NCI-H1417 (cell line): ENCODE measurements around the gene C10orf71.
A peak's percentile ranks its signal among the peaks of the same experiment; 100 is the strongest.

Experiments
- DNase-seq, 3 experiments: peaks; one replicate each; lab custom pipeline; 2025; lab: John Stamatoyannopoulos, UW

C10orf71 gene, protein sequence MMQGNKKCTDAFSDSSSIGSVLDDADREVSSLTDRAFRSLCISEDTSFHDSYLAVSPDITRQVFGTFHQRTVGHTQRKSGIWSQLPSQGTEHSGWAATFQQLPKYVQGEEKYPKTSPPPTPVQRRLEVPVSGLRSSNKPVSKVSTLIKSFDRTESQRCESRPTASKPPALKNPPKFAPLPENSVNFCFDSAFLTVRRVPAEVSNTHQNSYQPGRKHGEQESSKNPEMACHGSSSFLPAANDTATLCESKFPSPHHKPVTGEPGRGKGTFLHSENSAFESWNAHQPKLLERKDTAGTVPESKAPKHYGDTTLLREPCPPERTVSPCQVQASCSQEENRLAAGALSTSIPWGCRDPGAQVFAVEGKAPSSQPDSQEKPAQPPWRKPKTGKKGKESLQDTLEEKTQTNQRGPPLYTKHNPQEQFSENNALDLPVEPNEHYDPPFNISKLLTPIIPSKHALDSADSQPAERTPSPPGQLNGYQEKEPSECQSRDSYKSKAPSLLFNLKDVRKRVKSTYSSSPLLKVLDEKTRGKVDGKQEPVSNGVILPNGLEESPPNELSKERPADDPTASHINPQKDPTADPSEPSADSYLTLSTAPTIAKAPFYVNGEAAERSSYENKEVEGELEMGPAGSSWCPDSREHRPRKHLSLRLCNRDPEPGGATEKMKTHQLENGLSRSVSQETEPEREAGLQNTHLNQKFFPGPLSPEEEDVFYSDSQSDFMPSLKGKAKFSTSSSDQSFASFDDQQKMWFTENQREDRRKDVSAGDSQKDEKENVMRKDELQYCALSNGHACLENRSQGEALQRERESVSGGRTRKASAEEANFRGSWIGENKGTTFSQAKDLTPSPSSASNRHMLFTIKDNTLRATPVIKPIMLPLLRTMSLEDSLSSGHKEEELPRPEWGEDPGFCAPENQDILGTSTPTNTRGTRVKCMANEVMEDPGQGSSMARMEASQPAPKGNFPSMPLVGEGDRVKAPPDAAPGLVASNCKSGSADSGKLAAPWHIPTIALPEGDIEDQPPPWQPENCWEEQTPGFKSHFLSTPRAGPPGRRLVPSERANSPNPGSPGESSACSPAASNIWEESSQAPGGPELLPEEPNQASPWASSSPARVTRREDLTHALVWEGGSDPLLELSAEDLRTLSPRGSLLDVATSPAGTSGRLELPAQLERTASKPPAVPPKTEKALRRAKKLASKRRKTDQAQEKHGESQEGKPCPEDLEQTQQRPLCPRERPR (N-terminal part only)

DNA sequence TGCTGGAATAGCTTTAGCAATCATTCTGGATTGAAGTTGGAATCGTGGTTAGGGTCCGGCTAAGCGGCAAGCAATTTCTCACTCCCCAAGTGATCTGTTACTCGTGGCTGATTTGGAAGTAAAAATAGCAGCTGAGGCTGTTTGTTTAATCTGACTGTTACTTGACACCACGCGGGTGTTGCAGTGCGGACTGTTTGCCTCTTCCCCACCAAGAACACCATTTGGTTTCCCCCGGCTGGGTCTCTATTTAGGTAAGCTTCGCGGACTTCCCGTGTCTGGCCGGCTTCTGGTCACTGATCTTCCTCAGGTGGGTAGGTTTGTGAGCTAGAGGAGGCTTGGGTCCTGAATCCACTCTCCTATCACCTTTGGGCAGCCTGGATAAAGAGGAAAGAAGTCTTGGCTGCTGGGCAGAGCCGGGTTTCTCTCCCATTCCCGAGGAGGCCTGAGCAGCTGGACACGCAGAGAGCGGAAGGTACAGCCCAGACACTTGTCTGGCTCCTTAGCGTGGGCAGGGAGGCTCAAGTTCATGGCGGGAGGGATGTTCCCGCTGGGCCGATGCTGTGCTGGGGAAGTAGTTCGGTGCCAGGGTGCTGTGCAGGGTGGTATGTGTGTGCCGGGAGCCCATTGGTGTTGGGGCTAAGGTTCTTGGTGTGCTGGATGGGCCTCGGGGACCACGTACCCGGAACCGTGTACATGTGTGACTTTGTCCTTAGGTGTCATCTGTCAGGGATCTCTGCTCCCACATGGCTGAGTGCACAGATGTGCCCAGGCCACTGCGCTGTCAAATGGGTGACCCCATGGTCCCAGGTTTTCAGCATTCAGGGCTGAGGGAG lies at the start of gene C10orf71:
C10orf71 (plus strand) TSS at position 188 of the 833 bp plus-strand sequence. CDS start 23,376 bp downstream, outside the sequence.
- DNase-seq: peak in 2 of 3 experiments; percentile 4 to 21

DNA sequence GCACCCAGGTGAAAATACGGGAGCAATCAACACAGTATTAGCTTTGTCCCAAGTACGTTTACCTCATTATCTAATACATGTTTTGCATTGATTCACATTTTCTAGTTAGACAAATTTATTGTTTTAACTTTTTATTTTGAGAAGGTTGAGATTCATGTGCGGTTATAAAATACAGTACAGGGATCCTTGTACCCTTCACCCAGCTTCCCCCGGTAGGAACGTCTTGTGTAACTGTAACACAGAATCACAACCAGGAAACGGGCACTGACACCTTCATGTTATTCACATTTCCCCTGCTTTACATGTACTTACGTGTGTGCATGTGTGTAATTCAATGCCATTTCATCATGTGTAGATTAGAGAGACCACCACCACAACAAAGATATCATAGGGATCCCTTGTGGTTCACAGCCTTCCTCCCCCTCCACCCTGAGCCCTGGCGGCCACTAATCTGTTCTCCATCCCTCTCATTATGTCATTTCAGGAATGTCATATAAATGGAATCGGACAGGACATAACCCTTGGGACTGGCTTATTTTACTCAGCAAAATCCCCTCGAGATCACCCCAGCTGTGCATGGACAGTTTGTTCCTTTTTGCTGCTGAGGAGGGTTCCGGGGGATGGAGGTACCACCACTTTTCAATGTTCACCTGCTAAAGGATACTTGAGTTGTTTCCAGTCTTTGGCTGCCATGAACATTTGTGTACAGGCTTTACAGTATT lies 46.5 kb upstream of the C10orf71 start:
- DNase-seq: no peak

DNA sequence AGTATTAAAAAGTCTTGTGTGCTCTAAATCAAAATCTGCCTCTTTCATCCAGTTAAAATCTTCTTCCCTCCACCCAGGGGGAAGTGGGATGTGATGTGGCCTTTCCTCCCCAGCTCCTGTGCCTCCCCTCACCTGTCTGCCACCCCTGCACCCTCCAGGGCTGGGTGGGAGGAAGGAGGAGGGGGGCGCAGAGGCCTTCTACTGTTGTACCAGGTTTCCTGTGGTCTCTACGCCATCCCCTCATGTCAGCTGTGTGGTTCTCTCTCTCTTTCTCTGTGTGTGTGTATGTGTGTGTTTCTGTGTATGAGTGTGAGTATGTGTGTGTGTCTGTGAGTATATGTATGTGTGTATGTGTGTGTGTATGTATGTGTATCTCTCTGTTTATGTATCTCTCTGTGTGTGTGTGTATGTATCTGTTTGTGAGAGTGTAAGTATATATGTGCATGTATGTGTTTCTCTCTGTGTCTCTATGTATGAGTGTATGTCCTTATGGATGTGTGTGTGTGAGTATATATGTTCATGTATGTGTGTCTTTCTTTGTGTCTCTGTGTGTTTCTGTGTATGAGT lies 45.5 kb upstream of the C10orf71 start:
- no peak for DNase-seq

DNA sequence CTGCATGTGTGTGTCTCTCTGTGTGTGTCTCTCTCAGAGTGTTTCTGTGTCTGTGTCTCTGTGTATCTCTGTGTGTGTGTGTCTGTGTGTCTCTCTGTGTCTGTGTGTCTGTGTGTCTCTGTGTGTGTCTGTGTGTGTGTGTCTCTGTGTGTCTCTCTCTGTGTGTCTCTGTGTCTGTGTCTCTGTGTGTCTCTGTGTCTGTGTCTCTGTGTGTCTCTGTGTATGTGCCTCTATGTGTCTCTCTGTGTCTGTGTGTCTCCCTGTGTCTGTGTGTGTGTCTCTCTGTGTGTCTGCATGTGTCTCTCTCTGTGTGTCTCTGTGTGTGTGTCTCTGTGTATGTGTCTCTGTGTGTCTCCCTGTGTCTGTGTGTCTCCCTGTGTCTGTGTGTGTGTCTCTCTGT lies 44.8 kb upstream of the C10orf71 start:
- DNase-seq: no peak

DNA sequence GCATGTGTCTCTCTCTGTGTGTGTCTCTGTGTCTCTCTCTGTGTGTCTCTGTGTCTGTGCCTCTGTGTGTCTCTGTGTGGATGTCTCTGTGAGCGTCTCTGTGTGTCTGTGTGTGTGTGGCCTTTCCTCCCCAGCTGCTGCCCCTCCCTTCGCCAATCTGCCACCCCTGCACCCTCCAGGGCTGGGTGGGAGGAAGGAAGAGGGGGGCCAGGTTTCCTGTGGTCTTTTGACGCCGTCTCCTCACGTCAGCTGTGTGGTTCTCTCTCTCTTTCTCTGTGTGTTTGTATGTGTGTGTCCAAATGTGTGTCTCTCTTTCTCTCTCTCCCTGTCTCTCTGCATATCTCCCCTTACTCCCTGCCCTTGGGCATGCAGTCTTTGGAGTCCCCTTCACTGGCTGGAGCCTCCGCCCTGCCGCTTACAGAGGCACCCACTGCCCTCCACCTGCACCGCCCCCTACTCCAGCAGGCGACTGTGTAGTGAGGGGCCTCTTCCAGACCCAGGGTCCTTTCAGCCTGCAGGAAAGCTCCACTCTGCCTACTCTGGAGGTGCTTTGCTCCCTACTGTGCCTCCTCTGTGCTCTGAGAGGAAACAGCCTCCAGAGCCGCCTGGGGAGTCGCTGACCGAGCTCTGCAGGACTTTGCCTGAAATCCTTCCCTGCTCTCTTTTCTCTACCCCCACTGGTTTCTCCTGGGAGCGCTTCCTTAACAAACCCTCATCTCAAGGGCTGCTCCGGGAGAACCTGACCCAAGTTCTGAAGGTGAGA lies 44.2 kb upstream of the C10orf71 start:
- DNase-seq: no peak

DNA sequence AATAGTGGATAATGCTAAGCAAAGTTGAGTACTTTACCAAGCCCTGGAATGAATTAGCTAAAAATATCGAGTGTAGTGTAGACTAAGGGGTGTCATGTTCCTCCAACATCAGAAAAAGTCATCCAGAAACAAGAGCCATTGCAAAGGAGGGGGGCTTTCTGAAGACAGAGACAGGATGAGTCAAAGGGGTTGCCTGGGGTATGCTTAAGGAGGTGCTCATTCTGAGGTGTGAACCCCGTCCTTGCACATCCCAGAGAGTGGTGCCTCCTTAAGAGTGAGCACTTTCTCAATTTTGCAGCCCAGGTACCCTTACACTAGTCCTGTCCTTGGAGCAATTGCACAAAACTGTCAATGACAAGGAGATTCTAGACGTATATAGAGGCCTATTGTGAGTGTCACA lies 43.1 kb upstream of the C10orf71 start:
- DNase-seq: no peak

DNA sequence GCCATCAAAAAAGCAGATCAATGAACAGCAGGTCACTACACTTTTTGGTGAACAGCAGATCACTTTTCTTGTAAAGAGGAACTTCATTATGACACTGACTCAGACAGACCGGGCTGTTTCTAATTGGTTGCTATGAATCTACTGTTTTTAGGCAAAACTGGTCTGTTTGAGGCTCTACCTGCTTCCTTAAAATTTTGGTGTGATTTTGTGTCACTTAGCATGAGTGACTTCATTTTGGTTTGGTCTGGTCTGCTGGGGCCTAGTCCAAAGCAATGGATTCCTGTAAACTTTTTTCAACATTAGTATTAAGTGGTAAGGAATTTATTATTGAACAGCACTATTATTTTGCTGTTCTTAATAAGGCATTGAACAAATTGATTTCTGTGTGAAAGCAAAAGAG lies 41.8 kb upstream of the C10orf71 start:
- no peak for DNase-seq

DNA sequence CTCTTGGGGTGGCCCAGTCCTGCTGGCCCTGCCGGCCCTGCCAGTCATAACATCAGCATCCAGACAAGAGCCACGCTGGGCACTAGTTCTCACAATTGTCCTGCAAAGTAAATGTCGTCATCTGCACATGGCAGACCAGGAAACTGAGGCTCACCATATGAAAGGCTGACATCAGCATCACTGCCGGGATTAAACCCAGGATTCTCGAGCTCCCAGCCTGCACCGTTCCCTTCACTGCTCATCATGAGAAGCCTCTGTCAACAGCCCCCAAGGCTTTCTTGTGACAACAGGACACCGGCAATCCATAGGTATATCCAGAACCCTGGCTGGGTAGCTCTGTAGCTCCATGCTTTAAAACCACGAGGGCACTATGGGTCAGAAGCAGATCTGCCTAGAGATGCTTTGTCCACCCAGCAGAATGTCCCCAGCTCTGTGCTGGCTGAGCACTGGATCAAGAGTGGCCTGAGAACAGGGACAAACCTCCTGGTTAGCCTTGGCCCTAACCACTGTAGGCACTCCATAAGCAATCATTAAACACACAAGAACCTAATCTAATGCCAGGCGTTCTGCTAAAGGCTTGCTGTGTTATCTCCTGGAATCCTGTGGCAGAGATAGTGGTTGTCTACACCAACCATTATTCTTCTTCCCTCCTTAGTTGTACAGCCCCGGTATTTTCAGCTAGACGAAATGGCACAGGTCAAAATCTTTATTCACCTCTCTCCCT lies 41.2 kb upstream of the C10orf71 start:
- DNase-seq: no peak

DNA sequence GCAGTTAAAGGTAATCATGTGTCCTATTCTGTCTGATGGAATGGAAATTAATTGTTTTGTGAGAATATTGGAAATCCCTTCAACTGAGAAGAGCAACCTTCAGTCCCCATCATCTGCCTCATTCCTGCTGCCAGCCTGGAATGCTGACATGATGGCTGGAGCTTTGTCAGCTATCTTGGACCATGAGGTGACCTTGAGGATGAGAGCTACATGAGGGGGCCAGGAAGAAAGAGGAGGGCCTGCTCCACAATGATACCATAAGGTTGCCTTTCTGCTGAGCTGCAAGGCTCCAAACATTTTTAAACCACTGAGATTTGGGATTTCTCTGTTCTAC lies 40.7 kb upstream of the C10orf71 start:
- no peak for DNase-seq

DNA sequence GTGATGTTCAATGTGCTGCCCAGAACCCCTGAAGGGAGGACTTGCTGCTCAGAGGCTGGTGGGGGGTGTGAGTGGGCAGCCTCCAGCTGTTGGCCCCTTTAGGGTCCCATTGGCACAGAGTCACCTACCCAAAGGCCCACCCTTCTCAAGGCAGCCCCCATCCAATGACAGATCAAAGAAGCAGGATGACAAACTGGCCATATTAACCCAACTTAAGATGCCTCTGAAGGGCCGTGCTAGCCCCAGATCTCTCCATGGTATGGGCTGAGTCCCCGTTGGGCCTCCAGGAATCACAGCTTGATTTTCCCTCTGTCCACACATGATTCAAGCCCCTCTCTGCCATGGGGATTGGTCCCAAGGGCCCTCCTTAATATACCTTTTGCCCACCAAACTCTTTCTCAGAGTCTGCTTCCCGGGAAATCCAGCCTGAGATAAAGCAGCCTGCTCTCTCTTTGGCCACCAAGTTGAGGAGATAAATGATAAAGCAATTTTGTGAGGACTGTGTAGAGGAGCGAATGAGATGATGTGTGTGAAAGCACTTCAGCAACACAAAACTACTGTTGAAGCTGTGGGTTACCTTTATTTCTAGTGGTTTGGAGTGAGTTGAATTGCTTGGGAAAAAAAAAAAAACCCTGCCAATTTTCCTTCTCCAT lies 38.2 kb upstream of the C10orf71 start:
- DNase-seq: no peak

DNA sequence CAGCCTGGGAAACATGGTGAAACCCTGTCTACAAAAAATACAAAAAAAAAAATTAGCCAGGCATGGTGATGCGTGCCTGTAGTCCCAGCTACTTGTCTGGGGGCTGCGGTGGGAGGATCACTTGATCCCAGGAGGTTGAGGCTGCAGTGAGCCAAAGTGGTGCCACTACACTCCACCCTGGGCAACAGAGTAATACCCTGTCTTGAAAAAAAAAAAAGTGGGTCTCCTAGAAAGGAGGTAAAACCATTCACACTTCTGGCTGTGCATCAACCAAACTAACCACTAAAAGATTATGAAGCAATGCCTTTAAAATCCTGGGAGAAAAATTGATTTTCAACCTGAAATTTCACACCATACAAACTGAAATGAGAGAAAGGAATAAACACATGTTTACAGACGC lies 35.4 kb upstream of the C10orf71 start:
- DNase-seq: no peak

DNA sequence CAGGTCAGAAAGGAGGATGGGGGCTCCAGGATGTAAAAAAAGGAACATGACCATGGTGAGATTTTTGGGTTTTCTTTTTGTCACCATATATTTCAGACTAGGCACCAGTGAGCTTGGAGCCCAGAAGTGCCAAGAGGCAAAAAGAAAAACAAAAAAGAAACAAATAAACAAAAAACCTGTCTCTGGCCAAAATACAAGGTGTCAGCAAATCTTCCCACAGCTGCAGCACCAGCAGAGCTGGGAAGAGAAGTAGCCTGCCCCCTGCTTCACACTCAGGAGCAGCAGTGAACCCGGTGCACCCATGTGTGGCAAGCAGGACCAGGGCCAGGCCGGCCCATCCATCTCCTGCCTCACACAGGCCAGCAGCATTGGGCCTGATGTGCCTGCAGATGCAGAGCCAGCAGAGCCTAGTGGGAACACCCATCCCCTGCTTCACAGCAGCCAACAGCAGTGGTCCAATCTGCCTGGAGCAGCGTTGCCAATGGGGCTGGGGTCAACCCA lies 34.7 kb upstream of the C10orf71 start:
- no peak for DNase-seq

DNA sequence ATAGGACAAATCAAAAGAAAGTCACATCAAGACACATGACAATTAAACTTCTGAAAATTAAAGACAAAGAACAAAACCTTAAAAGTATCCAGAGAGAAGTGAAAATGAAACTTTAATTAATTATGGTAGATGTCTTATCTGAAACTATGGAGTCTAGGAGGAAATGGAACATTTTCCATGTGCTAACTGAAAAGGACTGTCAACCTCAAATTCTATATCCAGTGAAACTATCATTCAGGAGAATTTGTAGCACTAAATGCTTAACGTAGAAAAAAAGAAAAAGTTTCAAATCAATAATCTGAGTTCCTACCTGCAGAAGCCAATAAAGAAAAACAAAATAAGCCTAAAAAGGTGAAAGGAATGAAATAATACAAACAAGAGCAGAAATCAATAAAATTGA lies 33.1 kb upstream of the C10orf71 start:
- no peak for DNase-seq

DNA sequence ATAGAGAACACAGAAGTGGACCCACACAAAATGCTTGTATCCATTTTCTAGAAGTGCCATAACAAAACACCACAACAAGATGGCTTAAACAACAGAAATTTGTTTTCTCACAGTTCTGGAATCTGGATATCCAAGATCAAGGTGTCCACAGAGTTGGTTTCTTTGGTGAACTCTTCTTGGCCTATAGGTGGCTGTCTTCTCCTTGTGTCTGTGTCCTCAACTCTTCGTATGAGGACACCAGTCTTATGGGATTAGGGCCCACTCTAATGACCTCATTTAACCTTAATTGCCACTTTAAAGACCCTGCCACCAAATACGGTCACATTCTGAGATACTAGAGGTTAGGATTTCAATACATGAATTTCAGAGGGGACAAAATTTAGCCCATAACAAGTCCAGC lies 30.8 kb upstream of the C10orf71 start:
- DNase-seq: no peak

DNA sequence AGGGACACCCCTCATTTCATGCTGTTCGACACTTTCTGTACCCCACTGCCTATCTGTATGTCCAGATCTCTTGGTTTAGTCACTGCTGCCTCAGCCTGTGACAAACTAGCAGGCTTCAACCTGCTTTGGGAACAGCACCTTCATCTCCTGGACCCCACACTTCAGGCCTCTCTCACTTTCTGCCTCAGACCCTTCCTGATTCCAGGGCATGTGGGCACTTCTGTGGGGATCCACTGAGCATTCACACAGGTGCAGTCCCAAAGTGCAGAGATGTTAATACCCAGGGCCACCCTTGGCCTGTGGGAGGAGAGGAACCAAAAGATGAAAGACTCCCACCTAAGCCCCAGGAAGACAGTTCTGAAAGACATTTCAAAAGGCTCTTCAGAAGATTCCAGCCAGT lies 29.4 kb upstream of the C10orf71 start:
- DNase-seq: no peak

DNA sequence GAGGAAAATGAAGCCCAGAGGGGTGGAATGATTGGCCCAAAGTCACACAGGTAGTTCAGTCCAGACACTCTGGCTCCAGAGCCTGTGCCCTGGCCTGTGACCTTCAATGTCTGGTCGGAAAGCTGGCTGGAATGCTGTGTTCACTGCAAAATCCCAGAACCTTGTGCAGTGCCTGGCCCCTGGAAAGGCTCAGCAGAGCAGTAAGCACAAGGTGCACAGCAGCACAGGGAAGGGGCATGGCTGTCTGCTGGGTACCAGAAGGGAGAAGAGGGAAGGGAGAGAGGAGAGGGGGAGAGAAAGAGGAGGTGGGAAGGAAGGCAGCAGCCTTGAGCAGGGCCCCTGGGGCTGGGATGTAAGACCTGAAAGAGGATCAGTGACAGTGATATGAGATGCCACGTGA lies 28.4 kb upstream of the C10orf71 start:
- no peak for DNase-seq

DNA sequence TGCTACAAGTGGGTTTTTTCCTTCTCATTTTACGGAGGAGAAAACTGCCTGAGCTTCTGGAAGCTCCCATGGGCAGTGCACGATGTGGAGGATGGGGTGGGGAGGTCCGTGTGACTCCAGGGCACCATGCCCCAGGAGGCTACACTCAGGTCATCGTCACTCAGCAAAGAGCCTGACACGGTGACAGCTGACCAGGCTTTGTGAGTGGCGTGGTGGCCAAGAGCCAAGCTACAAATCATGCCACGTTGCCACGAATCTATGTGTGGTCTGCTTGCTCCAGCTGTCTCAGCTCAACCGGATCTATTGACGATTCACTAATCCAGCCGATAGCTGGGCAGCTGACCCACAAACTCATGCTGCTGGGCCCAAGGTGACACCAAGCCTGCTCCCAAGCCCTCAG lies 27.6 kb upstream of the C10orf71 start:
- no peak for DNase-seq
